ENCODE measurements around the gene FGD6. TPM values are rescaled to one million over a fixed set of nuclear protein-coding genes. Genes with fewer than 3 reads are reported as not detected.

Gene FGD6
- polyA plus RNA-seq, 4 donors: 0.89 to 11.4 (median 1.3) TPM

- FAIRE-seq (no peak), DNase-seq (no peak)
- Histone ChIP-seq H3K27ac (ENCODE audit: low read depth in 1 of 3, low read length in 2 of 3) (no peak overlapping the region), H3K4me3 (ENCODE audit: low read depth in 1 of 3, low read length in 3 of 3) (no peak overlapping the region), H3K27me3 (ENCODE audit: control insufficient read depth in 3 of 3, insufficient read depth in 3 of 3, low read length in 3 of 3) (no peaks in the 10 kb centered on the region), H3K36me3 (ENCODE audit: control insufficient read depth in 3 of 3, insufficient read depth in 2 of 3, low read depth in 1 of 3, low read length in 3 of 3) (peaks cover 0 to 12% (median 0%) of the 10 kb centered on the region in 3 donors), H3K4me1 (ENCODE audit: control insufficient read depth in 3 of 3, insufficient read depth in 2 of 3, low read depth in 1 of 3, low read length in 2 of 3) (no peaks in the 10 kb centered on the region), H3K9me3 (ENCODE audit: control insufficient read depth in 2 of 2, insufficient read depth in 1 of 2, low read depth in 1 of 2, low read length in 1 of 2) (no peaks in the 10 kb centered on the region)
- 74 to 86% (median 76%) methylated on average over 1 of the region's 1 CpG for WGBS, 3 donors
These were observed 127.8 kb downstream of the FGD6 start for GRCh38 chr12:95089462-95089861.

- peaks cover 0 to 12% (median 0%) of the 10 kb centered on the region in 3 donors for H3K36me3 ChIP-seq (ENCODE audit: control insufficient read depth in 3 of 3, insufficient read depth in 2 of 3, low read depth in 1 of 3, low read length in 3 of 3)
- no peak for FAIRE-seq
- no peak overlapping the region for H3K27ac ChIP-seq (ENCODE audit: low read depth in 1 of 3, low read length in 2 of 3)
- 81 to 95% (median 94%) methylated on average over 3 of the region's 3 CpGs for WGBS, 3 donors
- H3K27me3 ChIP-seq (ENCODE audit: control insufficient read depth in 3 of 3, insufficient read depth in 3 of 3, low read length in 3 of 3): no peaks in the 10 kb centered on the region
- no peaks in the 10 kb centered on the region for H3K9me3 ChIP-seq (ENCODE audit: control insufficient read depth in 2 of 2, insufficient read depth in 1 of 2, low read depth in 1 of 2, low read length in 1 of 2)
- no peak overlapping the region for H3K4me3 ChIP-seq (ENCODE audit: low read depth in 1 of 3, low read length in 3 of 3)
- no peak for DNase-seq
- H3K4me1 ChIP-seq (ENCODE audit: control insufficient read depth in 3 of 3, insufficient read depth in 2 of 3, low read depth in 1 of 3, low read length in 2 of 3): peaks cover 0 to 4% (median 2%) of the 10 kb centered on the region in 3 donors
These were observed 128.9 kb downstream of the FGD6 start for GRCh38 chr12:95088379-95088778.

GRCh38 chr12:95085612-95086011 is 131.7 kb downstream of the FGD6 start:
- Histone ChIP-seq H3K4me1 (ENCODE audit: control insufficient read depth in 3 of 3, insufficient read depth in 2 of 3, low read depth in 1 of 3, low read length in 2 of 3) (peaks cover 0 to 4% (median 2%) of the 10 kb centered on the region in 3 donors), H3K27me3 (ENCODE audit: control insufficient read depth in 3 of 3, insufficient read depth in 3 of 3, low read length in 3 of 3) (no peaks in the 10 kb centered on the region), H3K9me3 (ENCODE audit: control insufficient read depth in 2 of 2, insufficient read depth in 1 of 2, low read depth in 1 of 2, low read length in 1 of 2) (no peaks in the 10 kb centered on the region), H3K36me3 (ENCODE audit: control insufficient read depth in 3 of 3, insufficient read depth in 2 of 3, low read depth in 1 of 3, low read length in 3 of 3) (peaks cover 0 to under 1% (median 0%) of the 10 kb centered on the region in 3 donors), H3K27ac (ENCODE audit: low read depth in 1 of 3, low read length in 2 of 3) (no peak overlapping the region), H3K4me3 (ENCODE audit: low read depth in 1 of 3, low read length in 3 of 3) (no peak overlapping the region)
- DNase-seq: no peak
- FAIRE-seq: no peak

- WGBS, 3 donors: 12 to 32% (median 21%) methylated on average over 4 of the region's 4 CpGs
- peak; percentile 34 to 50 for DNase-seq
- Histone ChIP-seq H3K27ac (ENCODE audit: low read depth in 1 of 3, low read length in 2 of 3) (no peak overlapping the region), H3K4me3 (ENCODE audit: low read depth in 1 of 3, low read length in 3 of 3) (no peak overlapping the region), H3K4me1 (ENCODE audit: control insufficient read depth in 3 of 3, insufficient read depth in 2 of 3, low read depth in 1 of 3, low read length in 2 of 3) (peaks cover 0 to 4% (median 2%) of the 10 kb centered on the region in 3 donors), H3K36me3 (ENCODE audit: control insufficient read depth in 3 of 3, insufficient read depth in 2 of 3, low read depth in 1 of 3, low read length in 3 of 3) (peaks cover 0 to 2% (median 0%) of the 10 kb centered on the region in 3 donors), H3K9me3 (ENCODE audit: control insufficient read depth in 2 of 2, insufficient read depth in 1 of 2, low read depth in 1 of 2, low read length in 1 of 2) (no peaks in the 10 kb centered on the region), H3K27me3 (ENCODE audit: control insufficient read depth in 3 of 3, insufficient read depth in 3 of 3, low read length in 3 of 3) (no peaks in the 10 kb centered on the region)
- FAIRE-seq: no peak
These were observed 133.3 kb downstream of the FGD6 start for GRCh38 chr12:95083938-95084337.

- FAIRE-seq: no peak
- Histone ChIP-seq H3K9me3 (ENCODE audit: control insufficient read depth in 2 of 2, insufficient read depth in 1 of 2, low read depth in 1 of 2, low read length in 1 of 2) (no peaks in the 10 kb centered on the region), H3K4me1 (ENCODE audit: control insufficient read depth in 3 of 3, insufficient read depth in 2 of 3, low read depth in 1 of 3, low read length in 2 of 3) (peaks cover 0 to 4% (median 2%) of the 10 kb centered on the region in 3 donors), H3K36me3 (ENCODE audit: control insufficient read depth in 3 of 3, insufficient read depth in 2 of 3, low read depth in 1 of 3, low read length in 3 of 3) (peaks cover 0 to 2% (median 0%) of the 10 kb centered on the region in 3 donors), H3K4me3 (ENCODE audit: low read depth in 1 of 3, low read length in 3 of 3) (no peak overlapping the region), H3K27me3 (ENCODE audit: control insufficient read depth in 3 of 3, insufficient read depth in 3 of 3, low read length in 3 of 3) (no peaks in the 10 kb centered on the region), H3K27ac (ENCODE audit: low read depth in 1 of 3, low read length in 2 of 3) (no peak overlapping the region)
- DNase-seq: no peak
These were observed 133.8 kb downstream of the FGD6 start for GRCh38 chr12:95083471-95083870.

GRCh38 chr12:95077341-95077740 is 139.9 kb downstream of the FGD6 start:
- no peaks in the 10 kb centered on the region for H3K9me3 ChIP-seq (ENCODE audit: control insufficient read depth in 2 of 2, insufficient read depth in 1 of 2, low read depth in 1 of 2, low read length in 1 of 2)
- H3K36me3 ChIP-seq (ENCODE audit: control insufficient read depth in 3 of 3, insufficient read depth in 2 of 3, low read depth in 1 of 3, low read length in 3 of 3): peaks cover 0 to 2% (median 0%) of the 10 kb centered on the region in 3 donors
- H3K27me3 ChIP-seq (ENCODE audit: control insufficient read depth in 3 of 3, insufficient read depth in 3 of 3, low read length in 3 of 3): no peaks in the 10 kb centered on the region
- DNase-seq (no peak), FAIRE-seq (no peak)
- 85 to 94% (median 91%) methylated on average over 4 of the region's 4 CpGs for WGBS, 3 donors
- H3K4me3 ChIP-seq (ENCODE audit: low read depth in 1 of 3, low read length in 3 of 3): no peak overlapping the region
- no peak overlapping the region for H3K27ac ChIP-seq (ENCODE audit: low read depth in 1 of 3, low read length in 2 of 3)
- no peaks in the 10 kb centered on the region for H3K4me1 ChIP-seq (ENCODE audit: control insufficient read depth in 3 of 3, insufficient read depth in 2 of 3, low read depth in 1 of 3, low read length in 2 of 3)

- Histone ChIP-seq H3K9me3 (ENCODE audit: control insufficient read depth in 2 of 2, insufficient read depth in 1 of 2, low read depth in 1 of 2, low read length in 1 of 2) (no peaks in the 10 kb centered on the region), H3K4me1 (ENCODE audit: control insufficient read depth in 3 of 3, insufficient read depth in 2 of 3, low read depth in 1 of 3, low read length in 2 of 3) (peaks cover 0 to 2% (median 0%) of the 10 kb centered on the region in 3 donors), H3K36me3 (ENCODE audit: control insufficient read depth in 3 of 3, insufficient read depth in 2 of 3, low read depth in 1 of 3, low read length in 3 of 3) (no peaks in the 10 kb centered on the region), H3K4me3 (ENCODE audit: low read depth in 1 of 3, low read length in 3 of 3) (no peak overlapping the region), H3K27me3 (ENCODE audit: control insufficient read depth in 3 of 3, insufficient read depth in 3 of 3, low read length in 3 of 3) (no peaks in the 10 kb centered on the region), H3K27ac (ENCODE audit: low read depth in 1 of 3, low read length in 2 of 3) (no peak overlapping the region)
- WGBS, 3 donors: 68 to 76% (median 75%) methylated on average over 5 of the region's 5 CpGs
- DNase-seq: no peak
- no peak for FAIRE-seq
These were observed 142.5 kb downstream of the FGD6 start for GRCh38 chr12:95074766-95075165.

- Histone ChIP-seq H3K9me3 (ENCODE audit: control insufficient read depth in 2 of 2, insufficient read depth in 1 of 2, low read depth in 1 of 2, low read length in 1 of 2) (no peaks in the 10 kb centered on the region), H3K27ac (ENCODE audit: low read depth in 1 of 3, low read length in 2 of 3) (peak overlapping the region in 1 of 3 donors; percentile 75), H3K4me3 (ENCODE audit: low read depth in 1 of 3, low read length in 3 of 3) (peak overlapping the region; percentile 74 to 97 (median 82)), H3K36me3 (ENCODE audit: control insufficient read depth in 3 of 3, insufficient read depth in 2 of 3, low read depth in 1 of 3, low read length in 3 of 3) (no peaks in the 10 kb centered on the region), H3K4me1 (ENCODE audit: control insufficient read depth in 3 of 3, insufficient read depth in 2 of 3, low read depth in 1 of 3, low read length in 2 of 3) (peaks cover 0 to 2% (median 0%) of the 10 kb centered on the region in 3 donors), H3K27me3 (ENCODE audit: control insufficient read depth in 3 of 3, insufficient read depth in 3 of 3, low read length in 3 of 3) (no peaks in the 10 kb centered on the region)
- no peak for FAIRE-seq
- DNase-seq: no peak
- WGBS, 3 donors: 59 to 62% (median 59%) methylated on average over 23 of the region's 23 CpGs
These were observed 143.4 kb downstream of the FGD6 start for GRCh38 chr12:95073698-95074520.

All from small intestine (tissue), 7 donors.